HL-60/S4 treated with retinoic acid at 250 ng/mL for 4 days and 3 days (cell line): ENCODE measurements around the gene STK39.
"Not testable (repeated sequence)": the region's sequence is repeated elsewhere in the genome, so short reads cannot be mapped to it uniquely, and the experiment has no call there.

Experiments used
- in situ Hi-C: fragments of 300-500 bp; cut with MboI; formaldehyde crosslinking; loops from 2 replicates; pipeline ENCODE4 v1.7.0; 2022; ENCODE audit warnings: low sequenced_read_pairs

STK39 gene

GRCh38 chr2:168060986-168061750 lies 186.2 kb downstream of the STK39 start:
- in situ Hi-C loops: no loop called here

GRCh38 chr2:168059758-168060157 lies 187.6 kb downstream of the STK39 start:
- in situ Hi-C loops: no loop called here

DNA sequence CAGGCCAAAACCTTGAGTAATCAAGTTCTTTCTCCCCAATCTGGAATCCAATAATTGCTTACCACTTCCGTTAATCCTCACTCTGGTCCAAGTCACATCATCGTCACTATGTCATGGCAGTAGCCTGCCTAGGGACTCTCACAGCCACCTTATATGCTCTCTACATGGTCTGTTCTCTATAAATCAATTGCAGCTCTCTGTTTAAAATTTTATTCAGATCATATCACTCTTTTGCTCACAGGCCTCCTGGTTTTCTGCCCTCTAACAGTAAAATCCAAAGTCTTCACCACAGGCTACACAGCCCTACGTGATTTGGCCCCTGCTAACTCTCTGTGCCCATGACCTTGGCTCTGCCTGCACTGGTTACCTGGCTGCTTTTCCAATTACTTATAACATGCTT lies 188.7 kb downstream of the STK39 start:
- in situ Hi-C loops: no loop called here

DNA sequence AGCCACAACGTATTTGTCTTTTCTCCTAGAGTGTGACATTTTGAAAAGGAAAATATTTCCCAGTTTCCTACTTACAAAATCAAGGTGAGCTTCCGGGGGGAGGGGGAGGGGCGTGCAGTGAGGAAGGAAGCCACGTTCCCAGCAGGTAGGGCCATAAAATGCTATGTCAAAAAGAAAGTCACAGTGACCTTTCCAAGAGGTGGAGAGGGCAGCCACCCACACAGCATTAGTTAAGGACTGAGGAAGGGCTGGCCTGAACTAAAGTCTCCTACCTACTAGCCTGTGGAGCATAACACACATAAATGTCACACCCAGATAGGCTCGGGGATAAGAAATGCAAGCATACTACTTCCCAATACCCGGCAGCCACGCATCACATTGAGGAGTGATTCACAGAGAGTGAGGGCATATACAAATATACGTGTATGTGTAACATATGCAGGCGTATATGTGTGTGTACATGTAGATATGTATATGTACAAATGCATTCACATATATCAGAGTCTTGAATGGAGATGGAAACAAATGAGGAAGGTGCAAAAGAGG lies 191.1 kb downstream of the STK39 start:
- in situ Hi-C loops: no loop called here

GRCh38 chr2:168054657-168055056 lies 192.7 kb downstream of the STK39 start:
- in situ Hi-C loops: no loop called here

- in situ Hi-C loops: no loop called here
Measured at GRCh38 chr2:168053676-168054075, 193.7 kb downstream of the STK39 start.

DNA sequence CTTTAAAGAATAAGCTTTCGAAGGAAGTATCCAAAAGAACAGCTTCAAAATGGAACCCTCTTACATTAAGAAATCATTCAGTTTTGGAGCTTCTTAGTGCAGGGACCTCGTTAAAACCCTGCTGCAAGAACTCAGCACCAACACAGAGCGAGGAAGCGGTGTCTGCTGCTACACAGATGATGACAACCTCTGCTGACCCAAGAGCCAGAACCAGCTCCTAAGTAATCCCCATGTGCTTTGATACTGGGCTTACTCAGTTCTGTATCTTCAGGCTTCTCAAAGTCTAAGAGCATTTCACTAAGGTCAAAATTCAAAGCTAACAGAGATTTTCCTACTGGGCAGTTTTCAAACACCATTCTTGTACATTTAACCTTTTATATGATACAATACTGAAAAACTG lies 194.6 kb downstream of the STK39 start:
- in situ Hi-C loops: no loop called here

DNA sequence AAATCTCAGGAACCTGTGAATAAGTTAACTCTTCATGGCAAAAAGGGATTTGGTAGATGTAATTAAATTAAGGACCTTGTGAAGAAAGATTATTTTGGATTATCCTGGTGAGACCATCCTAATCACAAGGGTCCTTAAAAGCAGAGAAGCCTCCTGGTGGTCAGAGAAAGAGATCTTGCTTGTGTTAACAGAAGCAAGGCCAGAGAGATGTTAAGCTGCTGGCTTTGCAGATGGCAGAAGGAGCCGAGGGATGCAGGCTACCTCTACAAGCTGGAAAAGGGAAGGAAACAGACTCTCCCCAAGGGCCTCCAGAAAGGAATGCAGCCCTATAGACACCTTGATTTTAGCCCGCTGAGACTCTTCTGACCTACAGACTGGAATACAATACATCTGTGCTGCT lies 197.0 kb downstream of the STK39 start:
- in situ Hi-C loops: no loop called here

DNA sequence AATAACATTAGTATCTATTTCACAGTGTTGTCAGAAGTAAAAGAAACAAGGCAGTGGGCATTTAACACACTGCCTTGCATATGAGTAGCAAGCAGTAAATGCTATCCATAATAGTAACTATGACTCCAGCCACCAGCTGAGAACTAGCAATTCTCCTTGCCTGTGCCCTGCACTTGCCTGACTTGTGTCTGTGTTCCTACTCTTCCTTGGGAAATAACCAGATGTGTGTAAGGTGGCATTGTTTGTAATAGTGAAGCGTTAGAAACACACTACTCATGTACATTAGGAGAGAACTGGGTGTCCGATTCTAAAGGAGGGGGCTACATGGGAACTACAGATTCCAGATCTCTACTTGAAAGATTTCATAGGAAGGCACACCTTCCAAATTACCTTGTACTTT lies 197.8 kb downstream of the STK39 start:
- in situ Hi-C loops: no loop called here

DNA sequence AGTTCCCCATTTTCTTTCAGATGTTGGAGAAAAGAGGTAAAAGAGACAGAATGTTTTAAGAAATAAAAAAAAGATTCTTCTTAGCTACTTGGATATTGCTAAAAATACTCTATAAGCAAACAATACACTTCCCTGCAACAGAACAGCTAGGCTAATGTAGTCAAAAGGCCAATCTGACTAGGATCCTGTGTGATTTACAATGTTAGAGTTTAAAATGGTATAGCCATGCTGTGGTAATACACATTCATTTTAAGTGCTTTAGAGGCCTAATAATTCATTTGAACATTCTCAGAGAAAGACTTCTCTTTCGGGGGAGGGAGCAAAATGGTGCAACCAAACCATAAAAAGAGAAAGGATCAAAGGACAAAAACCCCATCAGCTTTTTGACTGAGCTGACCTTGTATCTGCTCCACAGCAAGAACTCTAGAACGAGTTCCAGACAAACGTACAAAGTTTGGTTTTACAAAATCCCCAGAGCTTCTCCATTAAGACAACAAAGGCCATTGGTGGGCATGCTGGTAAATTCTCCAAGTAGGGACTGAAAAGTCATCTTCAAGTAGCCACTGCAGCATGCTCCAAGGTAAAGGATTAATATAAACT lies 200.2 kb downstream of the STK39 start:
- in situ Hi-C loops: no loop called here

GRCh38 chr2:168044579-168044978 lies 202.8 kb downstream of the STK39 start:
- in situ Hi-C loops: no loop called here

DNA sequence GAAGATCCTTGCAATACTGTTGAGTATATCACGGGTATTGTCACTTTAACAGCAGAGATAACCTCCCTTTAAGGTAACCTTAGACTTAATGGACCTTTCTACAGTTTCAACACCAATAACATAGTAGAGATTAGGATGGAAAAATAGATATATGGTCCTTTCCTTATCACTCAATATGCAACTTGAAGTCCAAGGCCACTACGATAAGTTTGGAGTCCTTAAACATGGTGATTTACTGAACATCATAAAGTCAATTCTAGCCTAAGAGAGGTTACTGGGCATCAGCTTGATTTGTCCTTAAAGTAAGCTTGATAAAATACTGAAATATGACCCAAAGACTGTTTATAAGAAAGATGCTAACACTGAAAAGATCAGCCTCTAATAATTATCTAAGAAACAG lies 203.2 kb downstream of the STK39 start:
- in situ Hi-C loops: no loop called here

- in situ Hi-C loops: not testable (repeated sequence)
Measured at GRCh38 chr2:168042127-168042824, 205.1 kb downstream of the STK39 start.

DNA sequence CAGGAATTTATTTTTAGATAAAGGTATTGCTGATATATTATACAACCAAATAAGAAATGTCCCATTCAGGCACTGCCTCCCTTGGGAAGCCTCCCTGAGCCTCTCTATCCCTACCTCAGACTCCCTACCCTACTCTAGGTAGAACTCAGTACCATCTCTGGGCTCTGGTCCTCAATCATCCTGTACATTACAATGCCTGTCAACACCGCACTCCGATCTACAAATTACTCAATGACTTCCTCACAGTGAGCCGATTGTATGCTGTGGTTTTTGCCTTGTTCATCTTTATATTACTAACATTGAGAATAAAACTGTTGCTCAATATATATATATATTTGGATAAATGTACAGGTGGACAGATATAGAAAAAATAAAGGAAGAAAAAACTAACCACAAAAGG lies 207.5 kb downstream of the STK39 start:
- in situ Hi-C loops: no loop called here

DNA sequence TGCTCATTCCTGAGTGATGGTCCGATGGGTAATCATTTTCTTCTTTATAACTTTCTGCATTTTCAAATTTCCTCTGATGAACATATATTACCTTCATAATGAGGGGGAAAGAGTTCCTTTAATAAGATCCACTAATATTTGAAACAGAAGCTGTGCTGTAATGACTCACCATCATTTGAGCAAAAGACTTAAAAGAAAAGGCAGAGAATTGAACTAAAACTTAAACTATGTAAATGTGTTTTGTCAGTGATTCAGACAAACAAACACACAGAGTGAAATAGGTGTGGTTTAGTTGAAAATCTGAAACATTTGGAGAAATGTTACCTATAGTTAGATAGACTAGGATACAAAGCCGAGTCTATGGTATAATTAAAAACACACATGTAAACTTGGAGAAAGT lies 209.6 kb downstream of the STK39 start:
- in situ Hi-C loops: no loop called here

DNA sequence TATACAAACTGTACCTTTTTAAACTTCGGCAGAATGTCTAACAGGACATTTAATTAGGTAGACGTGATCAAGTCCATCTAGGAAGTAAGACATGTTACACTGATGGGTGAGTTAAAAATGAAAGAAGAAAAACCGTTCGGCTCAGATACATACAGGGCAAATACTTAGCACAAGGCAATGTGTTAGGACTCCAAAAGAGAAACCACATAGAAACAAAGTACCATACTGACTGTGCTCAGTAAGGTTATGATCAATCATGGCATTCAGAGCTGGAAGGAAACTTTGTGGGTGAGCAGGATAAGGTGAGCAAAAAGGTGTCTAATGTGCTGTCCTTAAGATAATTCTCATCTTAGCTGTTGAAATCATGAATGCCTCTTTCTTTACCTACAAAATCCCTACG lies 211.9 kb downstream of the STK39 start:
- in situ Hi-C loops: no loop called here

DNA sequence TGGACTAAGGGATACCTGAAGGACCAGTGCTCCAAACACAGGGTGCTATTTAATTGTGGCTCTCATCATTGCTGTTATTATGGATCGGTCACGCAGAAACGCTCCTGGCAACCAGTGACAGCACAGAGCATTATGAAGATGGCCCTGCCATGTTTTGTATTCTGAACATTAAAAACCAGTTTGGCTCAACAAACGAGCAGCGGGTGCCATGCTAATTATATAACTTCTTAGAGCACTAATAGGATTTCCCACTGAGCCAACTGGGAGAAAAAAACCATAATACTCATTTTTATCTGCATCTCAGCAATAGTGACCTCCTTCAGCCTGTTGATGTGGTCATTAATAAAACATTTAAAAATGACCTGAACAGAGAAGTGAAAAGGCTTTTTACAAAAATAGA lies 212.8 kb downstream of the STK39 start:
- in situ Hi-C loops: no loop called here

GRCh38 chr2:168033966-168034365 lies 213.4 kb downstream of the STK39 start:
- in situ Hi-C loops: no loop called here

DNA sequence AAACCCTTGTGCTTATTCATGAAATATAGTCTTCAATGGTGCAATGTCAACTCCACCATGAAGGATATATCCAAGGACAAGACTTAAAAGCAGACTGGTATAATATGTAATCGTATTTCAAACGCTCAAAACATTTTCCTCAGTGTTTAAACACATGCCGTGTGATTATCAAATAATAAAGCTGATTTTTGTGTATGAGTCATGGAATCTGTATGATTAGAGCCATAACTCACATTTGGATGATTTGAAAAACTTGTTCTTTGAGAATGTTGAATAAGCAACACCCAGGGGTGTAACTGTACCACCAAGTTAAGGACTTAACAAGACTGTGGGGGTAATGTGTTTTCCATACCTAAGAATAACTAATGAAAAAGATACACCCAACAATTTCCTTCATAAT lies 215.3 kb downstream of the STK39 start:
- in situ Hi-C loops: no loop called here

- in situ Hi-C loops: no loop called here
Measured at GRCh38 chr2:168030862-168031624, 216.4 kb downstream of the STK39 start.

DNA sequence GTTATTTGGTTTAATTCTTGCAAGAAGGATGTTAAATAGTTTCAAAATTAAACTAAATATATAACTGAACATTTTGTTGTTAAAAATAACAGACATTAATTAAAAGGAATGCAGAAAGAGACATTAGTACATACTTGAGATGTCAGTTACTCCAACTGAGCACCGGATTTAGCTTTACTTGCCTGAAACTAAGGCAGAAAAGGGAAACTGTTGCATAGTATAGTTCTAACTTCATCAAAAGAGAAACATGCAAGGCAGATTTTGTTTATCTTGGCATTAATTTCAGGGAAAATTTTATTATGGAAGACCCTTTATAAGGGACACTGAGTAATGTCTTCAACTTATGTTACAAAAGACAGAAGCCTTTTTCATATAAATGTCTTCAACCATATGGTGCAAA lies 218.3 kb downstream of the STK39 start:
- in situ Hi-C loops: no loop called here
